ENCODE measurements around the gene MAP2K3. TPM values are rescaled to one million over a fixed set of nuclear protein-coding genes. Genes with fewer than 3 reads are reported as not detected.

Gene MAP2K3
- total RNA-seq, 2 experiments from 2014 or later = 27.8 to 71.5 TPM

DNA sequence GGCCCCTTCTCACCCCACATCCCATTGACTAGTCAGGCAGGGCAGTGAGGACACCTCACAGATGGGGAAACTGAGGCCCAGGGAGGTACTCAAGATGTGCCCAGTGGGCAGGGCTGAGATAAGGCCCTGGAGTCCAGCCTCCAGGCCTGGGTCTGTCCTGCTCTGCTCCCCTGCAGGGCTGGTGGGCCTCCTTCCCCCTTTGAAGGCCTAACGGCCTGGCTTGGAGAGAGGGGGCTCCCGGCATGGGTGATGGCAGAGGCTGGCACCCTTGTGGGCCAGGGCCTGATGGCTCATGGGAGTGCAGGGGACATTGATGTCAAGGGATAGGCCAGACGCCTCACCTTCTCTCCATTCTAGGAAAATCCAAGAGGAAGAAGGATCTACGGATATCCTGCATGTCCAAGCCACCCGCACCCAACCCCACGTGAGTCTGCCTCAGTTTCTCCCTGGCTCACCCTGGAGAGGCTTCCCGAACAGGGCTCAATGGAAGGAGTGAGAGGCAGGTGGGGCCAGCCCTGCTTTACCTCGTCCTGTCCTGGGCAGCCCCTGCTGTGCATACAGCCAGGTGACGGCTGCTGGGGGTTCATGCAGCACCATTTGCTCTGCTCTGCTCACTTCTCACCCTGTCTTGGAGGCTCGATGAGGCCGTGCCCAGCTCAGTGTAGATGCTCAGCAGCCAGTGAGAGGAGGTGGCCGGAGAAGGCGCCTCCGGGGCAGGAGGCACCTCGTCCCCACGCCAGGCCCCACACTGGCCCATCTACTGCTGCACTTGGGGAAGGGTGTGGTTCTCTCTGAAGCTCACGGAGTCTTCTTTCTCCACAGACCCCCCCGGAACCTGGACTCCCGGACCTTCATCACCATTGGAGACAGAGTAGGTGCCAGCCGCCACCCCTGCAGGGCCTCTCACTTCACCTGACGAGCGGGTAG lies 13.8 kb downstream of the MAP2K3 start:
- intact Hi-C loops (cut with micrococcal nuclease; ENCODE audit: unreplicated experiment) = no loop called here
- no peak overlapping the region for H3K27ac ChIP-seq (ENCODE audit: low read depth, low read length, poor library complexity, severe bottlenecking)
- H4K20me1 ChIP-seq (ENCODE audit: insufficient read depth, low read length) = no peaks in the 10 kb centered on the region
- no peak overlapping the region for H3K4me3 ChIP-seq (ENCODE audit: low read depth, low read length, poor library complexity, severe bottlenecking)
- no peaks in the 10 kb centered on the region for H3K9me2 ChIP-seq (ENCODE audit: insufficient read depth, low read length)
- no peaks in the 10 kb centered on the region for H3K4me1 ChIP-seq (ENCODE audit: insufficient read depth, low read length, poor library complexity, severe bottlenecking)
- ChIA-PET POLR2A (interaction anchor here (1.6 kb wide), 1 partner anchor 12 kb away, joined by 8 read pairs; no protein-coding TSS in a partner anchor), CTCF (ENCODE audit: unreplicated experiment) (no interaction called here)
- no TSS peak for BruUV-seq (replicated peaks)
- peaks cover 22% of the 10 kb centered on the region; the same call in 1 of the 2 replicates for H3K36me3 ChIP-seq (ENCODE audit: insufficient read depth, low read length)
- H2AFZ ChIP-seq (ENCODE audit: low read length) = no peak overlapping the region
- H3K79me2 ChIP-seq (ENCODE audit: insufficient read depth, low read depth, low read length) = no peaks in the 10 kb centered on the region
- TF ChIP-seq, protein P1, sequence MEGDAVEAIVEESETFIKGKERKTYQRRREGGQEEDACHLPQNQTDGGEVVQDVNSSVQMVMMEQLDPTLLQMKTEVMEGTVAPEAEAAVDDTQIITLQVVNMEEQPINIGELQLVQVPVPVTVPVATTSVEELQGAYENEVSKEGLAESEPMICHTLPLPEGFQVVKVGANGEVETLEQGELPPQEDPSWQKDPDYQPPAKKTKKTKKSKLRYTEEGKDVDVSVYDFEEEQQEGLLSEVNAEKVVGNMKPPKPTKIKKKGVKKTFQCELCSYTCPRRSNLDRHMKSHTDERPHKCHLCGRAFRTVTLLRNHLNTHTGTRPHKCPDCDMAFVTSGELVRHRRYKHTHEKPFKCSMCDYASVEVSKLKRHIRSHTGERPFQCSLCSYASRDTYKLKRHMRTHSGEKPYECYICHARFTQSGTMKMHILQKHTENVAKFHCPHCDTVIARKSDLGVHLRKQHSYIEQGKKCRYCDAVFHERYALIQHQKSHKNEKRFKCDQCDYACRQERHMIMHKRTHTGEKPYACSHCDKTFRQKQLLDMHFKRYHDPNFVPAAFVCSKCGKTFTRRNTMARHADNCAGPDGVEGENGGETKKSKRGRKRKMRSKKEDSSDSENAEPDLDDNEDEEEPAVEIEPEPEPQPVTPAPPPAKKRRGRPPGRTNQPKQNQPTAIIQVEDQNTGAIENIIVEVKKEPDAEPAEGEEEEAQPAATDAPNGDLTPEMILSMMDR (conservative IDR thresholded peaks at IDR 0.05; ENCODE audit: low read length) = no peak
- H3K4me2 ChIP-seq (ENCODE audit: low read length) = no peak overlapping the region
- DNase-seq (ENCODE audit: low spot score) = no peak
- no peaks in the 10 kb centered on the region for H3K9me3 ChIP-seq (ENCODE audit: low read length)

DNA sequence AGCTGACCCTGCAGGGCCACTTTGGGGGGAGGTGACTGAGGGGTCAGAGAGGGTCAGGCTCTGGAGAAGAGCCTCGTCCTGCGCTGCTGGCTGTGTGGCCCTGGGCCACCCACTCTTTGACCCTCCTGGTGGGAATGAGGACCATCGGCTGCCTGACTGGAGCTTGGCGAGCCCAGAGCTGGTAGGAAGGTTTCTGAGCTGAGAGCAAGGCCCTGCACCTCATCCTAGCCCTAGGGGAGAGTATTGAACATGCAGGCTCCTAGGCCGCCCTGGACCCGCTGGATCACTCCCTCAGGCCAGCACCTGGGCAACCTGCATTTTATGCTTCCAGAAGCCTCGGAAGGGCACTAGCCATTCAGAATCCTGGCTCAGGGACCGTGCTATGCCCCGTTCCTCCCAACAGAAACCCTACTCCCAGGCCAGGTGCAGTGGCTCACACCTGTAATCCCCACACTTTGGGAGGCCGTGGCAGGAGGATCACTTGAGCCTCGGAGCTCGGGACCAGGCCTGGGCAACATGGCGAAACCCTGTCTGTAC lies 14.5 kb downstream of the MAP2K3 start:
- Histone ChIP-seq H3K4me2 (ENCODE audit: low read length) (no peak overlapping the region), H3K9me3 (ENCODE audit: low read length) (no peaks in the 10 kb centered on the region), H3K9me2 (ENCODE audit: insufficient read depth, low read length) (no peaks in the 10 kb centered on the region), H3K27ac (ENCODE audit: low read depth, low read length, poor library complexity, severe bottlenecking) (no peak overlapping the region), H2AFZ (ENCODE audit: low read length) (no peak overlapping the region), H3K4me3 (ENCODE audit: low read depth, low read length, poor library complexity, severe bottlenecking) (no peak overlapping the region), H3K36me3 (ENCODE audit: insufficient read depth, low read length) (peaks cover 29% of the 10 kb centered on the region; the same call in 1 of the 2 replicates), H3K79me2 (ENCODE audit: insufficient read depth, low read depth, low read length) (no peaks in the 10 kb centered on the region), H3K4me1 (ENCODE audit: insufficient read depth, low read length, poor library complexity, severe bottlenecking) (no peaks in the 10 kb centered on the region), H4K20me1 (ENCODE audit: insufficient read depth, low read length) (no peaks in the 10 kb centered on the region)
- DNase-seq (ENCODE audit: low spot score) = no peak
- TF ChIP-seq EZH2phosphoT487 (IDR thresholded peaks at IDR 0.05; ENCODE audit: borderline replicate concordance, low read depth, low read length) = no peak
- TF ChIP-seq, protein P1 (conservative IDR thresholded peaks at IDR 0.05; ENCODE audit: low read length) = no peak
- ChIA-PET POLR2A (interaction anchor here (1.6 kb wide), 1 partner anchor 13 kb away, joined by 8 read pairs; no protein-coding TSS in a partner anchor), CTCF (ENCODE audit: unreplicated experiment) (no interaction called here)
- intact Hi-C loops (cut with micrococcal nuclease; ENCODE audit: unreplicated experiment) = no loop called here
- BruUV-seq (replicated peaks) = no TSS peak
